Gastroesophageal sphincter (tissue), 3 donors: ENCODE measurements around the gene PPP2CA.

Experiments used
- CTCF ChIP-seq, 4 experiments: fragments of 200-600 bp in 2 of 4; fragments of 450-650 bp in 2 of 4; sonication (generic) in 1 of 4; IDR thresholded peaks; one replicate each; pipeline ENCODE4 v1.5.1; 2017 to 2019; ENCODE audit warnings: antibody characterized with exemption in 4 of 4, mild to moderate bottlenecking in 2 of 4, moderate library complexity in 2 of 4
- EP300 ChIP-seq: sonication (generic); formaldehyde crosslinking; IDR thresholded peaks from one replicate; pipeline ENCODE4 v1.6.1; 2017; ENCODE audit warnings: antibody characterized with exemption, mild to moderate bottlenecking
- POLR2A ChIP-seq, 2 donors: fragments of 450-650 bp; IDR thresholded peaks; one replicate each; pipeline ENCODE4 v1.6.1; 2017; ENCODE audit warnings: antibody characterized with exemption in 2 of 2, mild to moderate bottlenecking in 2 of 2, moderate library complexity in 1 of 2
- POLR2AphosphoS5 ChIP-seq: sonication (generic); formaldehyde crosslinking; IDR thresholded peaks from one replicate; pipeline ENCODE4 v1.6.1; 2017; ENCODE audit warnings: antibody characterized with exemption

GRCh38 chr5:134245692-134246091 is 19.8 kb upstream of the PPP2CA start:
- TF ChIP-seq CTCF (IDR thresholded peaks at IDR 0.05) (no peak), EP300 (no peak), POLR2A (IDR thresholded peaks at IDR 0.05) (no peak), POLR2AphosphoS5 (no peak)
